K562 (cell line): ENCODE measurements around the gene RASGRP4. TPM values are rescaled to one million over a fixed set of nuclear protein-coding genes. Genes with fewer than 3 reads are reported as not detected.

Source experiments
- CC2D1A ChIP-seq: fragments of 450-650 bp; IDR thresholded peaks from 2 replicates; pipeline ENCODE4 v1.6.1; 2017; ENCODE audit warnings: mild to moderate bottlenecking
- JUN ChIP-seq, 2 experiments: sonication (generic) in 1 of 2; formaldehyde crosslinking in 1 of 2; IDR thresholded peaks; 2 replicates each; pipeline versions ENCODE4 v1.6.1 to v1.8.0; 2012 to 2022; ENCODE audit warnings: borderline replicate concordance in 2 of 2, mild to moderate bottlenecking in 2 of 2, improper control_type of control experiment in 1 of 2, low read depth in 1 of 2, low read length in 1 of 2, missing genetic modification reagents in 1 of 2
- PBX2 ChIP-seq, 2 experiments: IDR thresholded peaks in 1 of 2; conservative IDR thresholded peaks in 1 of 2; 2 replicates each; pipeline ENCODE4 v1.6.1; 2016; ENCODE audit warnings: low read depth in 2 of 2, mild to moderate bottlenecking in 1 of 2, missing compliant biosample characterization in 1 of 2, missing genetic modification characterization in 1 of 2, moderate library complexity in 1 of 2
- RCOR1 ChIP-seq, 2 experiments: IDR thresholded peaks; 2 replicates each; pipeline ENCODE4 v1.6.1; 2012; ENCODE audit warnings: low read depth in 2 of 2, low read length in 2 of 2, borderline replicate concordance in 1 of 2, improper control_type of control experiment in 1 of 2
- SIX5 ChIP-seq, 2 experiments: IDR thresholded peaks; 2 replicates each; pipeline ENCODE4 v1.6.1; 2011; ENCODE audit warnings: low read length in 2 of 2, borderline replicate concordance in 1 of 2, low read depth in 1 of 2, mild to moderate bottlenecking in 1 of 2, moderate library complexity in 1 of 2; ENCODE audit not compliant: insufficient read depth in 1 of 2
- ZNF398 ChIP-seq: fragments of 250-450 bp; sonication (Bioruptor Pico); IDR thresholded peaks from 2 replicates; pipeline ENCODE4 v1.8.0; 2021; ENCODE audit warnings: moderate library complexity, mild to moderate bottlenecking, inconsistent platforms
- polyA plus RNA-seq, 8 experiments: library from polyadenylated mRNA; depleted of rRNA in 4 of 8; stranded (reverse) in 5 of 8; unstranded in 3 of 8; fragments of >200 nt; fragmentation: Nextera tagmentation in 2 of 8; fragmentation: Illumina TruSeq in 1 of 8; extraction: Ambion mirVana in 2 of 8; extraction: Trizol in 1 of 8; gene quantifications; 2 replicates each; pipeline versions ENCODE4 v1.2.1 to v1.2.3, GENCODE V29; 2011 to 2014; ENCODE audit warnings: inconsistent platforms in 1 of 8, missing spikeins in 1 of 8
- total RNA-seq, 7 experiments: library from RNA; depleted of rRNA in 6 of 7; stranded (reverse); fragments of >200 nt in 6 of 7; fragmentation: Illumina TruSeq in 2 of 7; extraction: Trizol in 2 of 7; gene quantifications; 2 replicates each; pipeline versions ENCODE4 v1.2.1 to v1.2.3, GENCODE V29; 2011 to 2021; ENCODE audit warnings: low replicate concordance in 1 of 7

The RASGRP4 gene
- total and polyA plus RNA-seq, 9 of the 15 experiments (the other 6 are each of a cell fraction or from before 2014, with no cell fraction given) = 0.39 to 4.6 (median 3.8) TPM

GRCh38 chr19:38412961-38413360 is 13.1 kb downstream of the RASGRP4 start (continued):
- peak; percentile 24; the same call in 1 of the 2 replicates for TF ChIP-seq CC2D1A
- TF ChIP-seq JUN (IDR thresholded peaks at IDR 0.05; ENCODE audit: borderline replicate concordance, low read depth, low read length) = no peak
- no peak for TF ChIP-seq JUN (CRISPR knock-in tag; IDR thresholded peaks at IDR 0.05; ENCODE audit: borderline replicate concordance)
- peak in 1 of 2 experiments; percentile 24; a peak in 2 of 4 replicates for TF ChIP-seq SIX5 (IDR thresholded peaks at IDR 0.05; ENCODE audit: borderline replicate concordance in 1 of 2, insufficient read depth in 1 of 2, low read depth in 1 of 2, low read length in 2 of 2)
- TF ChIP-seq PBX2 (CRISPR knock-in tag; IDR thresholded peaks at IDR 0.05; ENCODE audit: low read depth) = no peak
- peak; percentile 89 for TF ChIP-seq PBX2 (tag; conservative IDR thresholded peaks at IDR 0.05; ENCODE audit: low read depth)
- TF ChIP-seq RCOR1 (IDR thresholded peaks at IDR 0.05; ENCODE audit: borderline replicate concordance in 1 of 2, low read depth in 2 of 2, low read length in 2 of 2) = peak in 1 of 2 experiments; percentile 92; a peak in 2 of 4 replicates
- TF ChIP-seq ZNF398 = no peak
